Neural progenitor cell (in vitro differentiated cells): ENCODE results near the gene PRAF2. TPM values are rescaled to one million over a fixed set of nuclear protein-coding genes. Genes with fewer than 3 reads are reported as not detected.

Experiments
- DNase-seq: peaks from one replicate; pipeline ENCODE4 v3.0.0-alpha.2; 2016; ENCODE audit warnings: low spot score
- H2AFZ ChIP-seq: fragments of 200-600 bp; sonication (generic); replicated peaks from 2 replicates; pipeline ENCODE4 v1.6.1; 2016; ENCODE audit warnings: antibody characterized with exemption
- H3F3A ChIP-seq: fragments of 200-600 bp; sonication (generic); 2 replicates; pipeline ENCODE4 v1.6.1; 2016; ENCODE audit warnings: antibody characterized with exemption, low read depth
- H3K27ac ChIP-seq: fragments of 200-600 bp; sonication (generic); 2 replicates; pipeline ENCODE4 v1.5.1; 2016; ENCODE audit warnings: mild to moderate bottlenecking
- H3K27me3 ChIP-seq: fragments of 200-600 bp; sonication (generic); 2 replicates; pipeline ENCODE4 v1.6.1; 2016; ENCODE audit warnings: mild to moderate bottlenecking, moderate library complexity
- H3K36me3 ChIP-seq: fragments of 200-600 bp; sonication (generic); 2 replicates; pipeline ENCODE4 v1.5.1; 2016
- H3K4me1 ChIP-seq: fragments of 200-600 bp; sonication (generic); 2 replicates; pipeline ENCODE4 v1.6.1; 2016; ENCODE audit warnings: mixed run types
- H3K4me2 ChIP-seq: fragments of 200-600 bp; sonication (generic); 2 replicates; pipeline ENCODE4 v1.6.1; 2016
- H3K4me3 ChIP-seq: fragments of 200-600 bp; sonication (generic); 2 replicates; pipeline ENCODE4 v1.5.1; 2016
- H3K79me2 ChIP-seq: fragments of 200-600 bp; sonication (generic); 2 replicates; pipeline ENCODE4 v1.6.1; 2016; ENCODE audit warnings: low read depth
- H3K9ac ChIP-seq: fragments of 200-600 bp; sonication (generic); 2 replicates; pipeline ENCODE4 v1.6.1; 2016
- H3K9me3 ChIP-seq: fragments of 200-600 bp; sonication (generic); 2 replicates; pipeline ENCODE4 v1.5.1; 2016; ENCODE audit warnings: low read depth
- H4K20me1 ChIP-seq: fragments of 200-600 bp; sonication (generic); 2 replicates; pipeline ENCODE4 v1.6.1; 2016; ENCODE audit warnings: low read depth
- H3K27ac Mint-ChIP-seq: 3 replicates; pipeline ENCODE4 v1.8.0; 2021; ENCODE audit warnings: mixed read lengths
- H3K27me3 Mint-ChIP-seq: 2 replicates; pipeline ENCODE4 v1.8.0; 2022; ENCODE audit warnings: low read depth, mild to moderate bottlenecking, inconsistent platforms, moderate library complexity, mixed read lengths; ENCODE audit not compliant: insufficient read depth
- H3K36me3 Mint-ChIP-seq: 3 replicates; pipeline ENCODE4 v1.8.0; 2021; ENCODE audit warnings: mixed read lengths
- H3K4me1 Mint-ChIP-seq: 3 replicates; pipeline ENCODE4 v1.8.0; 2021; ENCODE audit warnings: mixed read lengths
- H3K4me3 Mint-ChIP-seq: 3 replicates; pipeline ENCODE4 v1.8.0; 2021; ENCODE audit warnings: mild to moderate bottlenecking, moderate library complexity, mixed read lengths
- H3K9me3 Mint-ChIP-seq: 3 replicates; pipeline ENCODE4 v1.8.0; 2020; ENCODE audit warnings: mixed read lengths
- EZH2 ChIP-seq: fragments of 200-600 bp; sonication (generic); IDR thresholded peaks from 2 replicates; pipeline ENCODE4 v1.6.1; 2017; ENCODE audit warnings: antibody characterized with exemption, mild to moderate bottlenecking, moderate library complexity
- EZH2phosphoT487 ChIP-seq: fragments of 200-600 bp; sonication (generic); IDR thresholded peaks from 2 replicates; pipeline ENCODE4 v1.6.1; 2017; ENCODE audit warnings: antibody characterized with exemption
- total RNA-seq: library from RNA; depleted of rRNA; stranded (reverse); fragments of >200 nt; gene quantifications from 2 replicates; pipeline ENCODE4 v1.2.3, GENCODE V29; 2015; ENCODE audit warnings: low replicate concordance
- TF ChIP-seq, protein P1 (sequence below): fragments of 200-600 bp; sonication (generic); IDR thresholded peaks from 2 replicates; pipeline ENCODE4 v1.5.1; 2017; ENCODE audit warnings: antibody characterized with exemption, mild to moderate bottlenecking

PRAF2 gene, protein sequence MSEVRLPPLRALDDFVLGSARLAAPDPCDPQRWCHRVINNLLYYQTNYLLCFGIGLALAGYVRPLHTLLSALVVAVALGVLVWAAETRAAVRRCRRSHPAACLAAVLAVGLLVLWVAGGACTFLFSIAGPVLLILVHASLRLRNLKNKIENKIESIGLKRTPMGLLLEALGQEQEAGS
- total RNA-seq, result 0.30 and 11.0 TPM in 2 replicates

DNA sequence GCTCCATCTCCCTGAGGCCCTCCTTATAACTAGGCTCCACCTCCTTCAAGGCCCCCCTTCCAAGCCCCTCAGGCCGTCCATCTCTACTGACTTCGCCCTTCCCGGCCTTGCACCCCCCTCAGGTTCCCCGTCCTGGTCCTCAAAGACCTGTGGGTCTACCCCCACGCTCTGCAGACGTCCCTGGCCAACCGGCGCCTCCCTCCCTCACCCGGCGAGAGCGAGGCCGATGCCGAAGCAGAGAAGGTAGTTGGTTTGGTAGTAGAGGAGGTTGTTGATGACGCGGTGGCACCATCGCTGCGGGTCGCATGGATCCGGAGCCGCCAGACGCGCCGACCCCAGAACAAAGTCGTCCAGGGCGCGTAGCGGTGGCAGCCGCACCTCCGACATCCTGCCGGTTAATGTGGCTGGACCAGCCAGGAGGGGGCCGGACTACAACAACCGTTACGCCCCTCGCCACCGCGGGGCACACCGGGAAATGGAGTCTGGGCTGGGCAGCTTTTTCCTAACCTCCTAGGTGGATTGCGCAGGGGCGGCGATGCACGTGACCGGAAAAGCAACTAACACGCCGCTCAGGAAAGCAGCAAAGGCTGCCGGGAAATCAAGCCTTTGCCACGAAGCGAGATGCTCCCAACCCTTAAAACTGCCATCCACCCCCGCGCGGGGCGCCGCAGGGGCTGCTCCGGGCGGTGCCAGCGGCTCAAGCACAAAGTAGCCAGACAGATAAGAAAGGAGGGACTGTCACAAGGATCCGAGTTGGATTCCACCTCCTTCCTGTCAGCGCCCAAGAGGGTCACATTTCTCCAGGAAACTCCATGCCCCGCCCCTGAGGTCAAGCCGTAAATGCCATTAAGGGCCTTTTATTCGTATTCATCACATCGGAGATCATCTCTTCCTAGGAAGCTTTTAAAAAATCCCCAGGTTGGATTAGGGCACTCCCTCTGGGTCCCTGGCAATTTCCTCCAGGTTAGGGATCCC, at the start of gene PRAF2:
Gene PRAF2 (minus strand): TSS at position 402 of the 975 bp plus-strand sequence. CDS start 15 bp downstream, at position 387.
- peaks cover 7% of the 10 kb centered on the region for H3K27me3 Mint-ChIP-seq
- H3K79me2 ChIP-seq, result no peaks in the 10 kb centered on the region
- H3K27ac Mint-ChIP-seq, result peak within 1 kb of the TSS; percentile 60
- TF ChIP-seq, protein P1, sequence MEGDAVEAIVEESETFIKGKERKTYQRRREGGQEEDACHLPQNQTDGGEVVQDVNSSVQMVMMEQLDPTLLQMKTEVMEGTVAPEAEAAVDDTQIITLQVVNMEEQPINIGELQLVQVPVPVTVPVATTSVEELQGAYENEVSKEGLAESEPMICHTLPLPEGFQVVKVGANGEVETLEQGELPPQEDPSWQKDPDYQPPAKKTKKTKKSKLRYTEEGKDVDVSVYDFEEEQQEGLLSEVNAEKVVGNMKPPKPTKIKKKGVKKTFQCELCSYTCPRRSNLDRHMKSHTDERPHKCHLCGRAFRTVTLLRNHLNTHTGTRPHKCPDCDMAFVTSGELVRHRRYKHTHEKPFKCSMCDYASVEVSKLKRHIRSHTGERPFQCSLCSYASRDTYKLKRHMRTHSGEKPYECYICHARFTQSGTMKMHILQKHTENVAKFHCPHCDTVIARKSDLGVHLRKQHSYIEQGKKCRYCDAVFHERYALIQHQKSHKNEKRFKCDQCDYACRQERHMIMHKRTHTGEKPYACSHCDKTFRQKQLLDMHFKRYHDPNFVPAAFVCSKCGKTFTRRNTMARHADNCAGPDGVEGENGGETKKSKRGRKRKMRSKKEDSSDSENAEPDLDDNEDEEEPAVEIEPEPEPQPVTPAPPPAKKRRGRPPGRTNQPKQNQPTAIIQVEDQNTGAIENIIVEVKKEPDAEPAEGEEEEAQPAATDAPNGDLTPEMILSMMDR, result no peak
- H3K4me3 Mint-ChIP-seq, result peak within 1 kb of the TSS; percentile 88
- peak within 1 kb of the TSS; percentile 59 for H3K9ac ChIP-seq
- peak within 1 kb of the TSS; percentile 88 for H3K4me2 ChIP-seq
- peak within 1 kb of the TSS; percentile 50 for H2AFZ ChIP-seq
- no peak within 1 kb of the TSS for H3K27ac ChIP-seq
- no peaks in the 10 kb centered on the region for H4K20me1 ChIP-seq
- peaks cover 8% of the 10 kb centered on the region for H3K4me1 Mint-ChIP-seq
- DNase-seq, result peak; percentile 91
- no peaks in the 10 kb centered on the region for H3K27me3 ChIP-seq
- H3K4me3 ChIP-seq, result peak within 1 kb of the TSS; percentile 78
- H3K4me1 ChIP-seq, result no peaks in the 10 kb centered on the region
- peaks cover 22% of the 10 kb centered on the region for H3K9me3 Mint-ChIP-seq
- no peaks in the 10 kb centered on the region for H3K9me3 ChIP-seq
- H3F3A ChIP-seq, result no peaks in the 10 kb centered on the region
- no peaks in the 10 kb centered on the region for H3K36me3 Mint-ChIP-seq
- H3K36me3 ChIP-seq, result no peaks in the 10 kb centered on the region

DNA sequence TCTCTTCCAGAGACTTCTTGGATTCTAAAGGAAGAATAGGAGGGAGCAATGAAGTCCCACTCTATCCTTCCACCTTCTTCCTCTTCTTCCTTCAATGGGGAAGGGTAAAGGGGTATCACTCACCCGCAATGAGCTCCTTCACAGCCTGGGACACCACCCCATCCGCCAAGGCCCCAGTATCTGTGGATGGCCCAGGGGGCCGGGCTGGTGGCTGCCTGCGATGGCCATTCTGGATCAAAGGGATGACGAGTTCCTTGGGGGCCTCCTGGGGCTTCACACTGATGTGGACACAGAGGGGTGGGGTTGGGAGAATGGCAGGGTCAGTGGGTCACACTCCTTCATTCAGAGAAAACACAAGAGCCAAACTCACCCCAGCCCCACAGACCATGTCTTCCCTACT, 48.7 kb upstream of the PRAF2 start:
- peak overlapping the region; percentile 88 for H3K4me3 ChIP-seq
- Mint-ChIP-seq H3K27ac (no peak overlapping the region), H3K9me3 (peaks cover 18% of the 10 kb centered on the region), H3K36me3 (peaks cover 9% of the 10 kb centered on the region), H3K4me1 (peaks cover 4% of the 10 kb centered on the region), H3K27me3 (peaks cover 1% of the 10 kb centered on the region), H3K4me3 (peak overlapping the region; percentile 93)
- H3F3A ChIP-seq, result no peaks in the 10 kb centered on the region
- peak overlapping the region; percentile 78 for H3K4me2 ChIP-seq
- no peak for DNase-seq
- no peak overlapping the region for H3K27ac ChIP-seq
- H2AFZ ChIP-seq, result no peak overlapping the region
- no peaks in the 10 kb centered on the region for H3K4me1 ChIP-seq
- TF ChIP-seq EZH2phosphoT487 (no peak), EZH2 (no peak)
- TF ChIP-seq, protein P1, result no peak
- no peaks in the 10 kb centered on the region for H4K20me1 ChIP-seq
- no peak overlapping the region for H3K9ac ChIP-seq
- peaks cover 13% of the 10 kb centered on the region for H3K79me2 ChIP-seq
- no peaks in the 10 kb centered on the region for H3K9me3 ChIP-seq
- H3K36me3 ChIP-seq, result no peaks in the 10 kb centered on the region
- no peaks in the 10 kb centered on the region for H3K27me3 ChIP-seq

DNA sequence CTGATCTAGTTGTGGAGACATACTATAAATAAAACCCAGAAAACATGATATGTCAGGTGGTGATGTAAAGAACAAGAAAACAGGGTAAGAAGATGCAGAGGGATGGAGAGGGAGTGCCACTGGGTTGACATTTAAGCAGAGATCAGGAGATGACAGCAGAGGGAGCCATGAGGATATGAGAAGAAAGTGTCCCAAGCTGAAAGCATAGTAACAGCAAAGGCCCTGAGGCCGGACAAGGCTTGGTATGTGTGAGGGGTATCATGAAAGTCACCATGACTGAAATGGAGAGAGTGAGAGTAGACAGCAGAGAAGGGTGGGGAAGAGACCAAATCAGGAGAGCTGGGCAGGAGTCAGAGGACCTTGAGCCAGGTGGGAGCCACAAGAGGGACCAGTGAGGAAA, 46.3 kb upstream of the PRAF2 start:
- Histone ChIP-seq H3K4me2 (no peak overlapping the region), H4K20me1 (no peaks in the 10 kb centered on the region), H3K27me3 (no peaks in the 10 kb centered on the region), H3K9ac (no peak overlapping the region), H3K4me3 (no peak overlapping the region), H2AFZ (no peak overlapping the region), H3K9me3 (no peaks in the 10 kb centered on the region), H3F3A (no peaks in the 10 kb centered on the region), H3K36me3 (no peaks in the 10 kb centered on the region), H3K27ac (no peak overlapping the region), H3K4me1 (no peaks in the 10 kb centered on the region), H3K79me2 (peaks cover 13% of the 10 kb centered on the region)
- TF ChIP-seq, protein P1, result no peak
- TF ChIP-seq EZH2, result no peak
- no peak for TF ChIP-seq EZH2phosphoT487
- H3K36me3 Mint-ChIP-seq, result peaks cover 22% of the 10 kb centered on the region
- DNase-seq, result no peak
- peaks cover 18% of the 10 kb centered on the region for H3K9me3 Mint-ChIP-seq
- peaks cover 4% of the 10 kb centered on the region for H3K4me1 Mint-ChIP-seq
- H3K27ac Mint-ChIP-seq, result no peak overlapping the region
- H3K4me3 Mint-ChIP-seq, result no peak overlapping the region
- H3K27me3 Mint-ChIP-seq, result peaks cover 5% of the 10 kb centered on the region
